ENCODE results near the gene SNTB2. TPM values are rescaled to one million over a fixed set of nuclear protein-coding genes. Genes with fewer than 3 reads are reported as not detected.

SNTB2 gene
- total RNA-seq, 4 donors from 2014 or later, result 35.8 to 81.6 (median 57.8) TPM

DNA sequence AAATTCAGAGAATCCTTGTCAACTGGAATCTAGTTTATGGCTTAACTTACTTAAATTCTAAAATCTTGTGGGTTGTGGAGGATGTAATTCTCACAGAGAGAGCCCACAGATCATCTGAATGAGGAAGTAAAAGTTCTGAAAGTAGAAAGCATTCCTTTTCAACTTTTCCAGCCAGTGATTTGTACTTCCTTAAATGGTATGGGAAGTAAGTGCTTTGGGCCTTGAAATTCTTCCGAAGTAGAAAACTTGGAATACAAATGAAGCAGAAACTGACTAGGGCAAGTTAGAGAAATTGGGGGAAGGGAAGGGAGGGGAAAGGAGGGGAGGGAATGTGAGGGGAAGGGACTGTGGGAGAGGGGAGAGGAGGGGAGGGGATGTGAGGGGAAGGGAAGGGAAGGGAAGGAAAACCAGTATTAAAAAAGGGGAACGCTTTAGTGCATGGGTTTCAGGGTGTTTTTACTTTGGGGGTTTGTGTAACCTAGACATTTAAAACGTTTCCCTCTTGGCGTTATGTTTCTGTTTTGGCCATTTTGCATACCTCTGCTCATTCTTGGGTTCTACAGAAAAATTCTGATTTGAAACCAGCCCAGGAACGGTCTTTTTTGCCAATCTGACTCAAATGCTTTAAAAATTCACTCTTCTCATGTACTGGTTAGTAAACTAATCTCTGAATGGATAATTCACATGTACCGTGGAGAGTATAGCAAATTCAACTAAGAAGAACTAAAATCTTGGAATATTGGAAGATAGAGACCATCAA is 15.5 kb upstream of the SNTB2 start:
- Histone ChIP-seq H3K4me3 (no peak overlapping the region), H3K27me3 (no peaks in the 10 kb centered on the region), H3K4me1 (peaks cover 22% of the 10 kb centered on the region), H3K36me3 (peaks cover 28% of the 10 kb centered on the region), H3K9me3 (no peaks in the 10 kb centered on the region), H3K27ac (peak overlapping the region; percentile 65)
- no peak for TF ChIP-seq POLR2A (IDR thresholded peaks at IDR 0.05)
- TF ChIP-seq EP300 (IDR thresholded peaks at IDR 0.05), result no peak
- TF ChIP-seq POLR2AphosphoS5 (IDR thresholded peaks at IDR 0.05), result no peak
- TF ChIP-seq, protein P1, sequence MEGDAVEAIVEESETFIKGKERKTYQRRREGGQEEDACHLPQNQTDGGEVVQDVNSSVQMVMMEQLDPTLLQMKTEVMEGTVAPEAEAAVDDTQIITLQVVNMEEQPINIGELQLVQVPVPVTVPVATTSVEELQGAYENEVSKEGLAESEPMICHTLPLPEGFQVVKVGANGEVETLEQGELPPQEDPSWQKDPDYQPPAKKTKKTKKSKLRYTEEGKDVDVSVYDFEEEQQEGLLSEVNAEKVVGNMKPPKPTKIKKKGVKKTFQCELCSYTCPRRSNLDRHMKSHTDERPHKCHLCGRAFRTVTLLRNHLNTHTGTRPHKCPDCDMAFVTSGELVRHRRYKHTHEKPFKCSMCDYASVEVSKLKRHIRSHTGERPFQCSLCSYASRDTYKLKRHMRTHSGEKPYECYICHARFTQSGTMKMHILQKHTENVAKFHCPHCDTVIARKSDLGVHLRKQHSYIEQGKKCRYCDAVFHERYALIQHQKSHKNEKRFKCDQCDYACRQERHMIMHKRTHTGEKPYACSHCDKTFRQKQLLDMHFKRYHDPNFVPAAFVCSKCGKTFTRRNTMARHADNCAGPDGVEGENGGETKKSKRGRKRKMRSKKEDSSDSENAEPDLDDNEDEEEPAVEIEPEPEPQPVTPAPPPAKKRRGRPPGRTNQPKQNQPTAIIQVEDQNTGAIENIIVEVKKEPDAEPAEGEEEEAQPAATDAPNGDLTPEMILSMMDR (IDR thresholded peaks at IDR 0.05), result no peak
- WGBS, result 42% methylated on average over 6 of the region's 6 CpGs
- no peak for DNase-seq (ENCODE audit: low spot score in 2 of 2)

DNA sequence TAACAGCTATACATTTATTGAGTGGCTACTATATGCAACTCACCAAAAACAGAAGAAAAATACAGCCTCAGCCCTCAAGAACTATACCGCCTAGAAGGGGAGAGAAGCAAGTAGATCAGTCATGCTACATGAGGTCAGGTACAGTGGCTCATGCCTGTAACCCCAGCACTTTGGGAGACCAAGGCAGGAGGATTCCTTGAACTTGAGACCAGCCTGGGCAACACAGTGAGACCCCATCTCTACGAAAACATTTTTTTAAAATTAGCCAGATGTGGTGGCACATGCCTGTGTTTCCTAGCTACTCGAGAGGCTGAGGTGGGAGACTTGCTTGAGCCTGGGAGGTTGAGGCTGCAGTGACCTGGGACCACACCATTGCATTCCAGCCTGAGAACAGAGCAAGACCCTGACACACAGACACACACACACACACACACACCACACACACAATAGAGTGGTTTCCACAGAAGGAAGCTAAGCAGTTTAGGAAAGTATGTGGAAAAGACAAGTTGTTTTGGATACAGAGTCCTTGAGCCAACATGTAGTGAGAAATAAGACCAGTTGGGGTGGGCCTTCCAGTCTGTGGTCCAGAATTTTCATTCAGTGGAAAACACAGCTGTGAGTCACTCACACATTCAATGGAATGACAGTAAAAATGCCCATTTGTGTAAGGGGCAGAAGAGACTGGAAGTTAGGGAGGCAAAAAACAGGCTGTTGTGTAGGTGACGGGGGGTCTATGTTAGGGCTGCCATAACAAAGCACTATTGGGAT is 10.7 kb upstream of the SNTB2 start:
- H3K27ac ChIP-seq, result no peak overlapping the region
- 79% methylated on average over 4 of the region's 4 CpGs for WGBS
- TF ChIP-seq, protein P1 (IDR thresholded peaks at IDR 0.05), result no peak
- TF ChIP-seq EP300 (IDR thresholded peaks at IDR 0.05) (no peak), POLR2AphosphoS5 (IDR thresholded peaks at IDR 0.05) (no peak), POLR2A (IDR thresholded peaks at IDR 0.05) (no peak)
- H3K36me3 ChIP-seq, result no peaks in the 10 kb centered on the region
- no peaks in the 10 kb centered on the region for H3K27me3 ChIP-seq
- no peak for DNase-seq (ENCODE audit: low spot score in 2 of 2)
- no peaks in the 10 kb centered on the region for H3K9me3 ChIP-seq
- no peak overlapping the region for H3K4me3 ChIP-seq
- peaks cover 41% of the 10 kb centered on the region for H3K4me1 ChIP-seq

DNA sequence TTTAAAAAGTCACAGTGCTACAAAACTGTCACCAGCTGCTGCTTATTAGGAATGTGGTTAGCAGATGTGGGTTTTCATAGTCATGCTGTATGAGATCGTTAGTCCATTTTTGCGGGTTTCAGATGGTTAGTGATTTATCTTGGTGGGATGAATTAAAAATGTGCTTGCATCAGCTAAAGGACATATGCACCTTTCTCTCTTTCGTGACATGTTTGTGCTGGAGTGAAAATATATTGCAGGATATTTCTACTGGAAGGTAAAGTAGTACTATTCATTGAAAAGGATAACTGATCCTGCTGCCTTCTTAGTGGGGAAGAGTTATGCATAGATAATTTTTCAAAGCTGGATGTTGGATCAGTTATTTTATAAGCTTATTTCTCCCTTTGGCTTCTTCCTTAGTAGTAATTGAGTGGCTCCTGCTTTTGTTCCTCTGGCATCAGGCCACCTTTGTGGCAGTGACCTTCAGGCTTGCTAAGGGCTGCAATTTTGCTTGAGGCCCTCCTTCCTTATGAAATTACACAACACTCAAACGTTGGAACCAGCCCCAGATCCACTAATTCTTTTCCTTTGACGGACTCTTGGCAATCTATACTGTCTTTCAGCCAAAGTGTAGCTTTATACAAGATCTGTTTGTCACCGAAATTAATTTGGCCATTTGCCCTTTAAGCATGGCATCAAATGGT is 7.5 kb upstream of the SNTB2 start:
- Histone ChIP-seq H3K4me3 (no peak overlapping the region), H3K4me1 (peaks cover 42% of the 10 kb centered on the region), H3K27me3 (no peaks in the 10 kb centered on the region), H3K27ac (peak overlapping the region; percentile 70), H3K9me3 (no peaks in the 10 kb centered on the region), H3K36me3 (no peaks in the 10 kb centered on the region)
- DNase-seq (ENCODE audit: low spot score in 2 of 2), result peak; percentile 84 to 89
- 12% methylated on average over 6 of the region's 6 CpGs for WGBS
- TF ChIP-seq EP300 (IDR thresholded peaks at IDR 0.05), result no peak
- peak in 2 of 3 donors; percentile 62 to 89 for TF ChIP-seq POLR2AphosphoS5 (IDR thresholded peaks at IDR 0.05)

DNA sequence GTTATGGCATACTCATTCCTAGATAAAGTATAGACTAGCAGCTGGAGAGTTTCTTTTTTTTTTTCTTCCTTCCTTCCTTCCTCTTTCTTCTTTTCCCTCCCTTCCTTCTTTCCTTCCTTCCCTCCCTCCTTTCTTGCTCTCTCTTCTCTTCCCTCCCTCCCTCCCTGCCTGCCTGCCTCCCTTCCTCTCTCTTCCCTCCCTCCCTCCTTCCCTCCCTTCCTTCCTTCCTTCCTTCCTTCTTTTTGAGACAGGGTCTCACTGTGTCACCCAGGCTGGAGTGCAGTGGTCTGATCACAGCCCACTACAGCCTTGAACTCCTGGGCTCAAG is 7.0 kb upstream of the SNTB2 start:
- DNase-seq (ENCODE audit: low spot score in 2 of 2), result no peak
- Histone ChIP-seq H3K4me1 (peaks cover 38% of the 10 kb centered on the region), H3K9me3 (no peaks in the 10 kb centered on the region), H3K36me3 (no peaks in the 10 kb centered on the region), H3K27me3 (no peaks in the 10 kb centered on the region), H3K4me3 (no peak overlapping the region), H3K27ac (peak overlapping the region; percentile 70)
- TF ChIP-seq EP300 (IDR thresholded peaks at IDR 0.05) (no peak), POLR2AphosphoS5 (IDR thresholded peaks at IDR 0.05) (no peak), POLR2A (IDR thresholded peaks at IDR 0.05) (no peak)
- TF ChIP-seq, protein P1 (IDR thresholded peaks at IDR 0.05), result no peak

DNA sequence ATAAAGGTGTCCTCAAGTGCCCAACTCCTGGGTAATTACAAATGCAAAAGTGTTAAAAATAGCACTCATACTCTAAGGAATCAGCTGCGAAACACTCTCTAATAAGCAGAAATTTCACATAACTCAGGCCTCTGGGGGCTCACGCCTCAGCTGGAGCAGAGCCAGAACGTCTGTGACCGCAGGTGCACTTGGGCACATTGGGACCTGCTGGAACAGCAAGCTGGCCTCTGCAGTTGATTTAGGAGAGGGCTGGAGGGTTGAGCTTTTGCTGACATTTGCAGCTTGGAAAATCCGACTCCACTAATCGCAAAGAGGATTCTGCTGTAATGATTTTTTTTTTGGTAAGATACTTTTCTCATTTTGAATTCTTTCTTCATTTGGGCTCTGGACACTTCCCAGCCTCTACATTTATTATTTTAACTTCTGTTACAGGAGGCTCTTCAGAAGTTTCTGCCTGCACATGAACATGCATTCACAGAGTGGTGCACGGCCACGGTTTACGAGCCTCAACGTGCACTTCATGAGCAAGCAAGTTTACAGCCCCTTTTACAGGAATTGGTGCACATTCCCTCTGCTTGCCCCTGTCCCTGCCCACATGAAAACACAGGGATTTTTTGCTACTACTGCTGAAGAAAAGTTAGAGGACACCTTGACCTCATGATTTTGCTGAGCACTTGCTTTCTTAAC is 4.1 kb upstream of the SNTB2 start:
- DNase-seq (ENCODE audit: low spot score in 2 of 2), result peak in 1 of 2 donors; percentile 64
- Histone ChIP-seq H3K9me3 (no peaks in the 10 kb centered on the region), H3K4me1 (peaks cover 47% of the 10 kb centered on the region), H3K4me3 (no peak overlapping the region), H3K36me3 (no peaks in the 10 kb centered on the region), H3K27me3 (no peaks in the 10 kb centered on the region), H3K27ac (no peak overlapping the region)
- 29% methylated on average over 10 of the region's 10 CpGs for WGBS
- TF ChIP-seq POLR2A (IDR thresholded peaks at IDR 0.05), result no peak
- TF ChIP-seq POLR2AphosphoS5 (IDR thresholded peaks at IDR 0.05), result no peak
- no peak for TF ChIP-seq EP300 (IDR thresholded peaks at IDR 0.05)
- TF ChIP-seq, protein P1 (IDR thresholded peaks at IDR 0.05), result no peak
